H1 (cell line): ENCODE measurements around the gene PPP3CB. TPM values are rescaled to one million over a fixed set of nuclear protein-coding genes. Genes with fewer than 3 reads are reported as not detected.

Source experiments
- CTCF ChIA-PET: fragments of 300-600 bp; sonication (Branson Sonifier 250); formaldehyde crosslinking; loops from one replicate; lab custom pipeline; 2021; ENCODE audit not compliant: partially characterized antibody; lab: Charles Lee
- POLR2A ChIA-PET: fragments of 300-600 bp; sonication (Branson Sonifier 250); formaldehyde crosslinking; loops from one replicate; lab custom pipeline; 2021; ENCODE audit warnings: inconsistent platforms; ENCODE audit not compliant: partially characterized antibody; lab: Charles Lee
- DNase-seq, 2 experiments: peaks; one replicate each; pipeline versions ENCODE4 v3.0.0 to v3.0.0-alpha.2; 2010 to 2022; ENCODE audit warnings: low spot score in 2 of 2, low read depth in 1 of 2, mixed read lengths in 1 of 2
- FAIRE-seq: peaks from 2 replicates; lab custom pipeline; 2011; peaks lifted over from hg19 to GRCh38; lab: Jason Lieb, UNC
- H2AFZ ChIP-seq: 2 replicates; pipeline ENCODE4 v1.8.1; 2012; ENCODE audit warnings: low read length, inconsistent platforms
- H2AK5ac ChIP-seq: 2 replicates; pipeline ENCODE4 v1.6.1; 2013; ENCODE audit warnings: low read depth, low read length
- H2BK120ac ChIP-seq: replicated peaks from 2 replicates; pipeline ENCODE3; 2013; ENCODE audit warnings: low read depth, low read length, inconsistent platforms
- H2BK12ac ChIP-seq: 2 replicates; pipeline ENCODE4 v1.6.1; 2013; ENCODE audit warnings: low read depth, low read length
- H2BK15ac ChIP-seq: 2 replicates; pipeline ENCODE4 v1.6.1; 2013; ENCODE audit warnings: low read length
- H2BK20ac ChIP-seq: 2 replicates; pipeline ENCODE4 v1.6.1; 2013; ENCODE audit warnings: low read length
- H2BK5ac ChIP-seq: 2 replicates; pipeline ENCODE4 v1.6.1; 2013; ENCODE audit warnings: low read depth, low read length
- H3K14ac ChIP-seq: 2 replicates; pipeline ENCODE4 v1.6.1; 2013; ENCODE audit warnings: inconsistent platforms; ENCODE audit not compliant: insufficient read length
- H3K18ac ChIP-seq: 2 replicates; pipeline ENCODE4 v1.6.1; 2013; ENCODE audit warnings: low read length; ENCODE audit errors: extremely low read depth
- H3K23ac ChIP-seq: 2 replicates; pipeline ENCODE4 v1.6.1; 2013; ENCODE audit warnings: inconsistent platforms; ENCODE audit not compliant: insufficient read length
- H3K23me2 ChIP-seq: 2 replicates; pipeline ENCODE4 v1.6.1; 2013; ENCODE audit warnings: low read depth, low read length
- H3K27ac ChIP-seq: 2 replicates; pipeline ENCODE4 v1.6.1; 2011; ENCODE audit warnings: low read depth, low read length, inconsistent platforms
- H3K27me3 ChIP-seq, 4 experiments: replicated peaks in 1 of 4; 1 replicate in 1 of 4; 2 replicates in 3 of 4; pipeline versions ENCODE4 v1.6.1 to v1.8.1; 2011 to 2013; ENCODE audit warnings: low read length in 3 of 4, mild to moderate bottlenecking in 3 of 4, inconsistent platforms in 2 of 4, mixed read lengths in 2 of 4, moderate library complexity in 1 of 4; ENCODE audit not compliant: control insufficient read depth in 3 of 4, insufficient read depth in 3 of 4; ENCODE audit errors: extremely low read depth in 1 of 4
- H3K36me3 ChIP-seq, 4 experiments: 2 replicates each; pipeline versions ENCODE4 v1.6.1 to v1.8.1; 2011 to 2013; ENCODE audit warnings: mild to moderate bottlenecking in 4 of 4, low read length in 3 of 4, moderate library complexity in 2 of 4, control low read depth in 1 of 4, inconsistent platforms in 1 of 4; ENCODE audit not compliant: insufficient read depth in 4 of 4, control insufficient read depth in 2 of 4
- H3K4ac ChIP-seq: replicated peaks from 2 replicates; pipeline ENCODE3; 2013; ENCODE audit warnings: low read length, low read depth, mixed read lengths, inconsistent platforms; ENCODE audit not compliant: insufficient read length
- H3K4me1 ChIP-seq, 4 experiments: replicated peaks in 1 of 4; 1 replicate in 1 of 4; 2 replicates in 3 of 4; pipeline versions ENCODE4 v1.6.1 to v1.8.1; 2011 to 2013; ENCODE audit warnings: low read length in 3 of 4, inconsistent platforms in 2 of 4, mixed read lengths in 1 of 4; ENCODE audit not compliant: insufficient read depth in 4 of 4, control insufficient read depth in 3 of 4
- H3K4me2 ChIP-seq, 2 experiments: 2 replicates each; pipeline versions ENCODE4 v1.6.1 to v1.8.1; 2011 to 2013; ENCODE audit warnings: low read depth in 2 of 2, low read length in 2 of 2, control low read depth in 1 of 2, inconsistent platforms in 1 of 2, mild to moderate bottlenecking in 1 of 2; ENCODE audit not compliant: insufficient read depth in 1 of 2
- H3K4me3 ChIP-seq, 4 experiments: fragments of 200-600, 300-600 bp in 1 of 4; sonication (generic), shearing (Covaris generic), sonication (Bioruptor Twin) in 1 of 4; 2 replicates each; pipeline versions ENCODE4 v1.5.1 to v1.8.1; 2011 to 2016; ENCODE audit warnings: low read length in 4 of 4, low read depth in 3 of 4, control low read depth in 2 of 4, inconsistent platforms in 2 of 4, mild to moderate bottlenecking in 2 of 4, mixed read lengths in 1 of 4, moderate library complexity in 1 of 4; ENCODE audit not compliant: insufficient read depth in 2 of 4; ENCODE audit errors: extremely low read depth in 1 of 4
- H3K56ac ChIP-seq: replicated peaks from 2 replicates; pipeline ENCODE3; 2013; ENCODE audit warnings: low read depth, mild to moderate bottlenecking, mixed read lengths, low read length, inconsistent platforms; ENCODE audit not compliant: insufficient read length
- H3K79me1 ChIP-seq: 2 replicates; pipeline ENCODE4 v1.6.1; 2013; ENCODE audit warnings: low read depth, low read length, control low read depth
- H3K79me2 ChIP-seq, 2 experiments: 2 replicates each; pipeline versions ENCODE4 v1.6.1 to v1.8.1; 2012 to 2013; ENCODE audit warnings: low read length in 2 of 2, mild to moderate bottlenecking in 2 of 2, inconsistent platforms in 1 of 2; ENCODE audit not compliant: insufficient read depth in 2 of 2, control insufficient read depth in 1 of 2
- H3K9ac ChIP-seq, 4 experiments: replicated peaks in 1 of 4; 1 replicate in 1 of 4; 2 replicates in 3 of 4; pipeline versions ENCODE4 v1.6.1 to v1.8.1; 2011 to 2013; ENCODE audit warnings: low read depth in 3 of 4, low read length in 3 of 4, control low read depth in 2 of 4, mild to moderate bottlenecking in 2 of 4, moderate library complexity in 2 of 4, inconsistent platforms in 1 of 4; ENCODE audit errors: extremely low read depth in 1 of 4
- H3K9me3 ChIP-seq, 2 experiments: 2 replicates each; pipeline versions ENCODE4 v1.6.1 to v1.8.1; 2012 to 2013; ENCODE audit warnings: mild to moderate bottlenecking in 2 of 2, moderate library complexity in 2 of 2, control low read depth in 1 of 2, inconsistent platforms in 1 of 2, low read depth in 1 of 2, low read length in 1 of 2, mixed read lengths in 1 of 2; ENCODE audit not compliant: insufficient read depth in 2 of 2
- H4K20me1 ChIP-seq, 2 experiments: replicated peaks in 1 of 2; 2 replicates each; pipeline versions ENCODE3 to v1.8.1; 2011 to 2013; ENCODE audit warnings: inconsistent platforms in 2 of 2, low read length in 2 of 2, mild to moderate bottlenecking in 1 of 2; ENCODE audit not compliant: insufficient read depth in 2 of 2, control insufficient read depth in 1 of 2
- H4K5ac ChIP-seq: 2 replicates; pipeline ENCODE4 v1.6.1; 2013; ENCODE audit warnings: low read length, low read depth, mixed read lengths, inconsistent platforms; ENCODE audit not compliant: insufficient read length
- H4K8ac ChIP-seq: 2 replicates; pipeline ENCODE4 v1.8.0; 2013; ENCODE audit warnings: mild to moderate bottlenecking, moderate library complexity, low read length, inconsistent platforms; ENCODE audit not compliant: insufficient read depth; ENCODE audit errors: extremely low read depth
- H4K91ac ChIP-seq: replicated peaks from 2 replicates; pipeline ENCODE3; 2013; ENCODE audit warnings: low read length, mixed read lengths, inconsistent platforms; ENCODE audit not compliant: insufficient read length
- ATF3 ChIP-seq: IDR thresholded peaks from 2 replicates; pipeline ENCODE4 v1.6.1; 2011; ENCODE audit warnings: low read depth, mild to moderate bottlenecking, low read length; ENCODE audit not compliant: insufficient read depth
- CBX8 ChIP-seq: fragments of 300-800, 300-1000 bp; sonication (generic); IDR thresholded peaks from 2 replicates; pipeline ENCODE4 v1.7.1; 2016; ENCODE audit warnings: low read depth, low read length, borderline replicate concordance
- CEBPB ChIP-seq: IDR thresholded peaks from 2 replicates; pipeline ENCODE4 v1.6.1; 2012; ENCODE audit warnings: low read depth, low read length
- FOSL1 ChIP-seq: IDR thresholded peaks from 2 replicates; pipeline ENCODE4 v1.6.1; 2011; ENCODE audit warnings: mild to moderate bottlenecking, low read depth, low read length, moderate library complexity; ENCODE audit not compliant: insufficient read depth
- GABPA ChIP-seq: IDR thresholded peaks from 2 replicates; pipeline ENCODE4 v1.6.1; 2011; ENCODE audit warnings: mild to moderate bottlenecking, low read length, moderate library complexity, borderline replicate concordance; ENCODE audit not compliant: insufficient read depth
- GTF2F1 ChIP-seq: IDR thresholded peaks from 2 replicates; pipeline ENCODE4 v1.6.1; 2012; ENCODE audit warnings: low read depth, low read length, improper control_type of control experiment, borderline replicate concordance
- HDAC2 ChIP-seq, 2 experiments: fragments of 300-600 bp in 1 of 2; sonication (generic) in 1 of 2; IDR thresholded peaks; 2 replicates each; pipeline ENCODE4 v1.6.1; 2011 to 2012; ENCODE audit warnings: low read depth in 2 of 2, low read length in 2 of 2, mild to moderate bottlenecking in 2 of 2, moderate library complexity in 2 of 2, borderline replicate concordance in 1 of 2, inconsistent platforms in 1 of 2
- MAX ChIP-seq: IDR thresholded peaks from 2 replicates; pipeline ENCODE4 v1.6.1; 2012; ENCODE audit warnings: inconsistent platforms
- NANOG ChIP-seq: IDR thresholded peaks from 2 replicates; pipeline ENCODE4 v1.6.1; 2011; ENCODE audit warnings: low read length, low read depth, mild to moderate bottlenecking, inconsistent platforms; ENCODE audit not compliant: insufficient read depth, poor library complexity, severe bottlenecking
- POLR2AphosphoS5 ChIP-seq: IDR thresholded peaks from 2 replicates; pipeline ENCODE4 v1.6.1; 2011; ENCODE audit warnings: low read depth, low read length
- POU5F1 ChIP-seq: IDR thresholded peaks from 2 replicates; pipeline ENCODE4 v1.6.1; 2011; ENCODE audit warnings: low read depth, mild to moderate bottlenecking, low read length, moderate library complexity
- YY1 ChIP-seq: IDR thresholded peaks from 2 replicates; pipeline ENCODE4 v1.6.1; 2011; ENCODE audit warnings: low read depth, mild to moderate bottlenecking, low read length
- WGBS, 2 experiments: shearing (Covaris generic) in 1 of 2; methylation state at CpG; one replicate each; pipeline versions ENCODE4 v1.1.6 to v1.1.7; 2013 to 2015; ENCODE audit warnings: low lambda C conversion rate in 2 of 2, mixed read lengths in 2 of 2, inconsistent platforms in 1 of 2, low coverage in 1 of 2, missing lambda C conversion rate in 1 of 2; ENCODE audit not compliant: insufficient replicate concordance in 2 of 2, insufficient coverage in 1 of 2, insufficient read length in 1 of 2; ENCODE audit errors: extremely low coverage in 1 of 2, missing lambda C conversion rate in 1 of 2; 5-methylcytosine and 5-hydroxymethylcytosine counted together
- polyA plus RNA-seq, 7 experiments: library from polyadenylated mRNA; depleted of rRNA in 3 of 7; stranded (reverse) in 5 of 7; unstranded in 2 of 7; fragments of >200 nt in 5 of 7; fragments of 200-250 nt in 2 of 7; gene quantifications; 1 replicate in 5 of 7; 2 replicates in 1 of 7; 4 replicates in 1 of 7; pipeline versions ENCODE4 v1.2.1 to v1.2.3, GENCODE V29; 2011 to 2013; ENCODE audit warnings: missing spikeins in 2 of 7, mixed read lengths in 2 of 7
- total RNA-seq: library from RNA; stranded (reverse); fragmentation: NEBNext Ultra II Directional; extraction: Animal tissue kit (Norgen Biotek cat#: 25700); gene quantifications from 2 replicates; pipeline ENCODE4 v1.2.1, GENCODE V29; 2021

The PPP3CB gene
- total and polyA plus RNA-seq, 2 of the 8 experiments (the other 6 are each of a cell fraction or from before 2014, with no cell fraction given), result 10.5 to 36.3 TPM

DNA sequence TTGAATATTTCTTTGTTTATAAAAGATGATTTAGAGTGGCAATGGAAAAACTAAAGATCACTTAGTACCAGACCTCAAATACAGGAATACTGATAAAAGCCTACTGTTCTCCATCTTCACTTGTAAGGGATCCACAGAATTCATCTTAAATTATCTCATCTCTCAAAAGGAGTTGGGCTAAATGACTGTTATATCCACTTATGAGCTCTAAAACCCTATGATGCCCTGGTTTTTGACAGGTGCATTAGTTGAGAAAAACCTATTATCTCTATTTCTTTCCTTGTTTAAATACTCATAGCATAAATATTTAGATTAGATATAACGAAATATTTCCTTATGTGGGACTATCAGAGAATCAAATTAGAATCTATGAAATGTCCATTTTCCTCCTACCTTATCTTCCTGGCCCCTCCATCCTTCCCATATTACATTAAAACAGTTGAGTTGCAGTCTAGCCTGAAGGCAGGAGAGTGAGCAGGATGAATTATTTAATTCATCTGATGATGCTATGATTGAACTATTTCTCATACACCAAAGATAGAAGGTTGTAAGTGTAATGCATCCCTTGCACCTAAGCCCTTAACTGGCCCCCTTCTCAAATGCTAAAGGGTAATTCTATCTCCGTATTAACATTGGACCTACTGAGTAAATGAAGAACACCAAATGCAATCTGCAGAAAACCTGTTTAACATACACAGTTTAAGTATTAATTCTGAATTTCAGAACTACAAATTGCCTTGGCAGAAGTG, 29.7 kb downstream of the PPP3CB start:
- no peaks in the 10 kb centered on the region for H3K9me3 ChIP-seq
- H3K36me3 ChIP-seq, result peaks cover 0 to 40% (median 8%) of the 10 kb centered on the region in 4 experiments; a peak in 4 of 8 replicates
- no peak overlapping the region for H2BK15ac ChIP-seq
- H3K4me2 ChIP-seq, result no peak overlapping the region
- no peak overlapping the region for H2BK120ac ChIP-seq
- no peak overlapping the region for H2AFZ ChIP-seq
- H2BK5ac ChIP-seq, result no peak overlapping the region
- H4K5ac ChIP-seq, result no peak overlapping the region
- H3K14ac ChIP-seq, result no peak overlapping the region
- H3K27ac ChIP-seq, result no peak overlapping the region
- H4K91ac ChIP-seq, result no peak overlapping the region
- no peak overlapping the region for H2BK20ac ChIP-seq
- H3K27me3 ChIP-seq, result no peaks in the 10 kb centered on the region
- H3K79me1 ChIP-seq, result no peaks in the 10 kb centered on the region
- no peak overlapping the region for H3K4ac ChIP-seq
- FAIRE-seq (no peak), DNase-seq (no peak)
- no peaks in the 10 kb centered on the region for H4K20me1 ChIP-seq
- H4K8ac ChIP-seq, result no peak overlapping the region
- H3K18ac ChIP-seq, result no peak overlapping the region
- CTCF ChIA-PET, result no interaction called here
- no peaks in the 10 kb centered on the region for H3K79me2 ChIP-seq
- no peak overlapping the region for H2AK5ac ChIP-seq
- no peak overlapping the region for H2BK12ac ChIP-seq
- H3K9ac ChIP-seq, result no peak overlapping the region
- no peak overlapping the region for H3K56ac ChIP-seq
- H3K23me2 ChIP-seq, result no peaks in the 10 kb centered on the region
- POLR2A ChIA-PET, result interaction anchor here (1.1 to 1.2 kb wide), 2 partner anchors 53 to 182 kb away, joined by 3 to 4 read pairs; no protein-coding TSS in a partner anchor
- no peak overlapping the region for H3K23ac ChIP-seq
- 90% methylated on average over 2 of the region's 2 CpGs; no CpG with 5 or more reads in 1 of the 2 experiments for WGBS, 2 experiments
- no peak overlapping the region for H3K4me3 ChIP-seq
- H3K4me1 ChIP-seq, result no peaks in the 10 kb centered on the region
- TF ChIP-seq ATF3 (no peak), FOSL1 (no peak), GABPA (no peak), CBX8 (no peak), POU5F1 (no peak), CEBPB (no peak), GTF2F1 (no peak), HDAC2 (IDR thresholded peaks at IDR 0.05; ENCODE audit: borderline replicate concordance in 1 of 2, low read depth in 2 of 2, low read length in 2 of 2) (no peak), POLR2AphosphoS5 (no peak), YY1 (no peak), NANOG (no peak), MAX (no peak)
